ENCODE results near the gene UST. TPM values are rescaled to one million over a fixed set of nuclear protein-coding genes. Genes with fewer than 3 reads are reported as not detected.

Gene UST
- total RNA-seq, 2 donors from 2014 or later, result 3.8 to 7.3 TPM

DNA sequence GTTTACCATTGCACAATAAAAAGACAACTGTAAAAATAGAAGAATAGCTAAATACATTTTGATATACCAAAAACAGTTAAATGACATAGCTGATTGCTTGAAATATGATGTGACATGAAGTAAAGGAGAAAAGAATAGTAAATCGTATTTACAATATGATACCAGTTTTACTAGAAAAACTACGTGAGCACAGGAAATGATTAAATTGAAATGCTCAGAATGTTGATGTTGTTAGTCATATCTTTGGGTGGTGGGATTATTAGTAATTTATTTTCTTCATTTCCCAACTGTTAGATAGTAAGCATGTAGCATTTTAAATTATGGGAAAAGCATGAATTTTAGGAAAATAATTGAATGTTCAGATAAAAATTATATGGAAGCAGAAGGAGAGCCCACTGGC is 302.4 kb downstream of the UST start:
- H3K9me3 ChIP-seq (ENCODE audit: control insufficient read depth, low read length, poor library complexity, severe bottlenecking), result no peaks in the 10 kb centered on the region
- Mint-ChIP-seq H3K27ac (no peak overlapping the region), H3K36me3 (ENCODE audit: low read depth) (no peaks in the 10 kb centered on the region), H3K4me3 (no peak overlapping the region), H3K27me3 (no peaks in the 10 kb centered on the region), H3K4me1 (peaks cover 44% of the 10 kb centered on the region)
- ATAC-seq (no peak), DNase-seq (no peak)

DNA sequence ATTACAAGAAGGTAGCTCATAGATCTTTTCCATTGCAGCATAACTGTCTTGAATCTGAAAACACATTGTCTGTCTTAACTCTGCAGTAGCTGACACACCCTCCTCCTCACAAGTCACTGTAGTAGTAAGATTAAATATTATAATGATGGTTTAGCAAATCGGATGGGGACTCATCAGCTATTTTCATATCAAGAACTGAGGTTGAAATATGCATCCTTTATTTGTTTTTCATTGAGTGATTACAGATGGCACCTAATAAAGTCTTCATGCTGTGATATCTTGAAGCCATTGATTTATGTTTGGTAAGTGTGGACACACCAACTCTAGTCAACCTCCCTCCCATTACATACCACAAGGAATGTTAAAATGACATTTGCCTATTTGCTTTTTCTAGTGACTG is 303.3 kb downstream of the UST start:
- no peak overlapping the region for H3K4me3 Mint-ChIP-seq
- H3K4me1 Mint-ChIP-seq, result peaks cover 39% of the 10 kb centered on the region
- no peak for DNase-seq
- no peak overlapping the region for H3K27ac Mint-ChIP-seq
- H3K9me3 ChIP-seq (ENCODE audit: control insufficient read depth, low read length, poor library complexity, severe bottlenecking), result no peaks in the 10 kb centered on the region
- ATAC-seq, result no peak
- H3K36me3 Mint-ChIP-seq (ENCODE audit: low read depth), result no peaks in the 10 kb centered on the region
- H3K27me3 Mint-ChIP-seq, result no peaks in the 10 kb centered on the region

DNA sequence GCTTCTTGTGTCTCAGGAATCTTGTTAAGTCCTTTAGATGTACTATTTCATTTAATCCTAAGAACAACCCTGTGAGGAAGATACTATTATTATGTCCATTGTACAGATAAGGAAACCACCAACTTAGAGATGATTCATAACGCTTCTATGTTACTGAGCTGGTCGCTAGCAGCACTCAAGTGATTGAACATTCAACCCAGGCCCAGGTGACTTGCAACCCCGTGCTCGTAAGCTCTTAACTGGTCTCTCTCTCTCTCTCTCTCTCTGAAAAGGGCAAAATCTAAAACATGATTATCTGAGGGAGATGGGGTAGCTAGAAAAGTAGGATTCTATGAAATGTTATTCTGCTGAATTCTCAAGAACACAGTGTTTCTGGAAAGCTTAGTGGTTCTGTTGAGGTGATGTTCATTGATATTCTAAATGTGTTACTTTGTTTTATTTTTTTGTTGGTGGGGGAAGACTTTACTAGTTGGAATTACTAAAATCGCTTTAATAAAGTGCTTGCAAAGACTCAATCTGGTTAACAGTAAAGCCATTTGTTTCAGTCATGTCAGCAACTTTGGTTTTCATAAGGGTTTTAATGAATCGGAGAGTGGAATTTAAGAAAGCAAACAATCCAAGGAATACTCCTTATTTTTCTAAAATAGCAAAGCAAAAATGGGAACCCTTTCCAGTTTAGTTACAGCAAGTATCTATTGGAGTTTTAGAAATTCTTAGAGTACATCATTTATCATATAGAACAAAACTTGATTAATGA is 305.7 kb downstream of the UST start:
- DNase-seq (no peak), ATAC-seq (peak; percentile 44)
- Mint-ChIP-seq H3K36me3 (ENCODE audit: low read depth) (peaks cover 3% of the 10 kb centered on the region), H3K27ac (peak overlapping the region; percentile 1), H3K4me3 (no peak overlapping the region), H3K27me3 (no peaks in the 10 kb centered on the region), H3K4me1 (peaks cover 19% of the 10 kb centered on the region)
- H3K9me3 ChIP-seq (ENCODE audit: control insufficient read depth, low read length, poor library complexity, severe bottlenecking), result no peaks in the 10 kb centered on the region

DNA sequence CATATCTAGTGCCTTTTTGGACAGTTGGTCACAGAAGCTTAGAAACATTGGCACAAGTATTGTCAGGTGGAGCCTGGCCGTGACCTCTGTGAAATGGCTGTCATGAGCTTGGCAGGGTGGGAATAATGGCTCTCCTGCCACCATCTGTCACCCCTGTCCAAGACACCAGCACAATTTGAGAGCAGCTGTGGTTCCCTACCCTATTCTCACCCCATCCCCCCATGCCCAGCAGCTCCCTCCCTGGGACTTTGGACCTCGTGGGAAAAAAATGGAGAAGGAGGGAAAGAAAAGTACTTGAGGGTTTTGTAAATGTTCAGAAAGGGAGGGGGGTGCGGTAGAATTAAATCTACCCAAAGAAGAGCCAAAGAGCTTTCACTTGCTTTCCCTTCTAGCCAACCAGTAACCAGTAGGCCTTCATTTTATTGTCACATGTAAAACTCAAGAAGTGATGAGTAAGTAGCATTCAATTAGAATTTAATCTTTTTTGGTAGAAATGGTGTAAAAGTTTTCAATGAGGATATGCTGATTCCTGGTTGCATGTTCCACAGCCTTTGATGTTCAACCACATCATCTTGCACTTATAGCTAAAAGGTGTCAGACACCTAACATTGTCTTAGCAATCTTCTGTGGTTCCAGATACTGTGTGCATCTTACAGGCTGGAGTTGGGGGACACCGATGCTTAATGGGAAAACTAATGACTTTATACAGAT is 307.2 kb downstream of the UST start:
- no peak for DNase-seq
- H3K4me1 Mint-ChIP-seq, result peaks cover 16% of the 10 kb centered on the region
- peak overlapping the region; percentile 32 for H3K27ac Mint-ChIP-seq
- ATAC-seq, result peak; percentile 35
- H3K9me3 ChIP-seq (ENCODE audit: control insufficient read depth, low read length, poor library complexity, severe bottlenecking), result no peaks in the 10 kb centered on the region
- H3K4me3 Mint-ChIP-seq, result no peak overlapping the region
- no peaks in the 10 kb centered on the region for H3K27me3 Mint-ChIP-seq
- peaks cover 3% of the 10 kb centered on the region for H3K36me3 Mint-ChIP-seq (ENCODE audit: low read depth)

DNA sequence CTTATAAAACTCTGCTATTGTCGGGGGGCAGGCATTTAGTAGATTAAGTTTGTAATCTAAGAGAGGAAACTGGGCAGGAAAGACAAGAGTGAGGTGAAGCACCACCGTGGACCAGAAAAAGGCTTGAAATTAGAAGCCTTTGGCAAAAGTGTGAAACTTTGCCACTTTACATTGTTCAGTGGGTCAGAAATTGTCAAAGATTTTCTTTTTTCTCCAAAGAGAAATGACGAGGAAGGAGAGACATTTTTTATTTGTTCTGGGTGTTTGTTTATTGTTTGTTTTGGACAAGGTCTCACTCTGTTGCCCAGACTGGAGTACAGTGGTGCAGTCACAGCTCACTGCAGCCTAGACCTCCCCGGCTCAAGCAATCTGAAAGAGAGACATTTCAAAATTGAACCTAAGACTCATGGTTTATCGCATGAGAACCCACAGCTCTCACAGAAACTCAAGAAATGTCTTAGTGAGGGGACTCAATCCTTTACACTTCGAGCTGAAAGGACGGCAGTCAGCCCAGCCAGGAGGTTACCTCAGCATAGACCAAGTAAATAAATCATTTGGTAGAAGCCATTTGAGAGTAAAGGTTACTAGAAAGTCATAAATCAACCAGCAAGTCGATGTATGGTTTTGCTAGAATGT is 307.8 kb downstream of the UST start:
- H3K27ac Mint-ChIP-seq, result peak overlapping the region; percentile 32
- no peak for ATAC-seq

DNA sequence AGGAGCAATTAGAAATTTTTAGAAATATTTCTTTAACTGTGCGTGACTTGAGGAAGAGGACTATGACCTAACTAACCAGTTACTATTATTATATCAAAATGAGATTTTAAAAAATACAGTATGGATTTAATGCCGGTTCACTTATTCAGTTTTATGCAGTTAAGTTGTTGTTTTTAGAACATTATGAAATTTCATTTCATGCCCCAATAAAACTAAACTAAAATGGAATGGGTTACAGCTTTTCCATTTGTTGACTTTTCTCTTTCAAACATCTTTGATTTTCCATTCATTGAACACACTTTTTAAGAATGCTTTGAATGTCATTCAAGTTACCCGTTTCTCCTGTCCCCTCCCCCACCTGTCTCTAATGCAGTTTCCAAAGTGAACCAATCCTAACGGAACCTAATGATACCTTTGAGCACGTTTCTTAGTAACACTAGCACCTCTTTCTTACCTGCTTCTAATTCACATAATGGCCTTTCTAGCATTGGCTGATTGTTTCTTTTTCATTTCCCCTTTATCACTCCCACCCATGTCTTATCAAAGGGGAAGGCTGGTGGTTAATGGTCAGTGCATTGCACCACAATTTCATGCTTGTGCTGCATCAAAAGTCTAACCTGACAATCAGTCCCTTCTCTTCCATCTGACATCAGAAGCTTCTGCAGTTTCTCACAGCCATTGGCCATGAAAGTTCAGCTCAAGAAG is 308.5 kb downstream of the UST start:
- Mint-ChIP-seq H3K36me3 (ENCODE audit: low read depth) (peaks cover 3% of the 10 kb centered on the region), H3K27ac (peak overlapping the region; percentile 32), H3K27me3 (no peaks in the 10 kb centered on the region), H3K4me1 (peaks cover 23% of the 10 kb centered on the region), H3K4me3 (no peak overlapping the region)
- DNase-seq (no peak), ATAC-seq (no peak)
- H3K9me3 ChIP-seq (ENCODE audit: control insufficient read depth, low read length, poor library complexity, severe bottlenecking), result no peaks in the 10 kb centered on the region

More for the DNA sequence above, 307.8 kb downstream of the UST start:
- H3K9me3 ChIP-seq (ENCODE audit: control insufficient read depth, low read length, poor library complexity, severe bottlenecking), result no peaks in the 10 kb centered on the region
- no peaks in the 10 kb centered on the region for H3K27me3 Mint-ChIP-seq
- no peak overlapping the region for H3K4me3 Mint-ChIP-seq
- peaks cover 3% of the 10 kb centered on the region for H3K36me3 Mint-ChIP-seq (ENCODE audit: low read depth)
- no peak for DNase-seq
- H3K4me1 Mint-ChIP-seq, result peaks cover 17% of the 10 kb centered on the region

DNA sequence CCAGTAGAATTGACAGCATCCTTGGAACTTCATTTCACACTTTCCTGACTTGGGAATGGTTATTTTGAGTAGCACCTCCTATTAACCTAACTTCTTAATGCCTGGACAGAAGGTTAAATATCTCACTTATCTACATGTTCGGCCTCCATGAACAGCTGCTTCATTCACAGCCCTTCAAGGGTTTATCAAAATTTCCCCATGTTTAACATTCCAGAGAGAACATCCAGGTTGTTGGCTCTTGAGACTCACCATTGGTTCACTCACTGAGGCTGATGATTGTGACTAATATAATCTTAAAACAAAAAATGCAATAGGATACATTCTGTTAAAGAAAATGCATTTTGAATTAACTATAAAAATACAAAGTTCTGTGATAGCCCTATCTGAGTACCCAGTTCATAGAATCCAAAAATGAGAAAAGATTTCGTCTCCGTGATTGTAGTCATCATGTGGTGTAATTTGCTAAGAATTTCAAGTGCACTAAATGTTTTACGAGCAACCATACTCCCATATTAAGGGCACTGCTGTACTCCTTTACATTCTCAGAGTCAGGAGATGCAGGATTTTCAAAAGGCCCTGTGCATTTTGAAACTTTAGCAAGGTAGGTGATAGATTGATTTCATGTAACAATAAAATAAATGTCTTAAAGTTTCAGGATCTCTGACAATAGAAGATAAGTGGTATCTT is 310.1 kb downstream of the UST start:
- H3K27me3 Mint-ChIP-seq, result no peaks in the 10 kb centered on the region
- ATAC-seq, result no peak
- no peak for DNase-seq
- H3K4me3 Mint-ChIP-seq, result no peak overlapping the region
- H3K27ac Mint-ChIP-seq, result no peak overlapping the region
- no peaks in the 10 kb centered on the region for H3K9me3 ChIP-seq (ENCODE audit: control insufficient read depth, low read length, poor library complexity, severe bottlenecking)
- H3K36me3 Mint-ChIP-seq (ENCODE audit: low read depth), result peaks cover 3% of the 10 kb centered on the region
- peaks cover 34% of the 10 kb centered on the region for H3K4me1 Mint-ChIP-seq

DNA sequence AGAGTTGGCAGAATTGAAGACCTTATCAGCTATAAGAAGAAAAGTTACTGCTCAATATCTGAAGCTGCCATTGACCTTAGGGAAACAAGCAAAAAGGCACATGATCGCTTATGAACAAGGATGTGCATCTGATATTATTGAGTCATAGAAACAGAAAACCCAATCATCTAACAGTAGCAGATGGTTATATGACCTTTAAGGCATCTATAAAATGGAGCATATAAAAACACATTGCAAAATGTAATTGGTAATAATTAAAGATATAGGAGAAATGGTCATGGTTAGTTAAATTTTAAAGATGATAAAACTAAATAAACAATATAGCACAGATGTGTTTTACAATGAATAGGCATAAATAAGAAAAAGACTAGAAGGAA is 310.6 kb downstream of the UST start:
- H3K4me1 Mint-ChIP-seq, result peaks cover 35% of the 10 kb centered on the region
- peak overlapping the region; percentile 88 for H3K27ac Mint-ChIP-seq
- no peaks in the 10 kb centered on the region for H3K9me3 ChIP-seq (ENCODE audit: control insufficient read depth, low read length, poor library complexity, severe bottlenecking)
- ATAC-seq, result no peak
- DNase-seq, result no peak
- no peaks in the 10 kb centered on the region for H3K27me3 Mint-ChIP-seq
- H3K4me3 Mint-ChIP-seq, result no peak overlapping the region
- peaks cover 3% of the 10 kb centered on the region for H3K36me3 Mint-ChIP-seq (ENCODE audit: low read depth)

DNA sequence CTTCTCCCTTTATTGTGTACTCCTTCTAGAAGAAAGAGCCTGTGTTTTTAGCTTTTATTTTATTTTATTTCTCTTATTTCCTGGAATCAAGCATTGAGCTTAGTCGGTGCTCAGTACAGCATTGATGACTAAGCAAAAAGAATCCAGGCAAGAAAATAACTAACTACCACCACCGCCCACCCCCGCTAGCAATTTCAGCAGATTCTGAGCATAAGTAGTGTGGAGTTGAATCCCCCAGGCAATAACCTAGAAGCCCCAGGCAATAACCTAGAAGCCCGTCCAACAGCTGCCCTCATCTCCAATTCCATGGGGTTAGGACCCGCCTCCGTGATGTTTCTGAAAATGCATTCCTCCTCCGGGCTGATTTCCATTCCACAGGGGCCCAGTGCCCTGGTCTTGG is 312.7 kb downstream of the UST start:
- H3K4me1 Mint-ChIP-seq, result peaks cover 29% of the 10 kb centered on the region
- H3K4me3 Mint-ChIP-seq, result peak overlapping the region; percentile 75
- H3K27me3 Mint-ChIP-seq, result no peaks in the 10 kb centered on the region
- H3K9me3 ChIP-seq (ENCODE audit: control insufficient read depth, low read length, poor library complexity, severe bottlenecking), result no peaks in the 10 kb centered on the region
- ATAC-seq, result no peak
- peaks cover 3% of the 10 kb centered on the region for H3K36me3 Mint-ChIP-seq (ENCODE audit: low read depth)
- no peak for DNase-seq
- peak overlapping the region; percentile 93 for H3K27ac Mint-ChIP-seq

DNA sequence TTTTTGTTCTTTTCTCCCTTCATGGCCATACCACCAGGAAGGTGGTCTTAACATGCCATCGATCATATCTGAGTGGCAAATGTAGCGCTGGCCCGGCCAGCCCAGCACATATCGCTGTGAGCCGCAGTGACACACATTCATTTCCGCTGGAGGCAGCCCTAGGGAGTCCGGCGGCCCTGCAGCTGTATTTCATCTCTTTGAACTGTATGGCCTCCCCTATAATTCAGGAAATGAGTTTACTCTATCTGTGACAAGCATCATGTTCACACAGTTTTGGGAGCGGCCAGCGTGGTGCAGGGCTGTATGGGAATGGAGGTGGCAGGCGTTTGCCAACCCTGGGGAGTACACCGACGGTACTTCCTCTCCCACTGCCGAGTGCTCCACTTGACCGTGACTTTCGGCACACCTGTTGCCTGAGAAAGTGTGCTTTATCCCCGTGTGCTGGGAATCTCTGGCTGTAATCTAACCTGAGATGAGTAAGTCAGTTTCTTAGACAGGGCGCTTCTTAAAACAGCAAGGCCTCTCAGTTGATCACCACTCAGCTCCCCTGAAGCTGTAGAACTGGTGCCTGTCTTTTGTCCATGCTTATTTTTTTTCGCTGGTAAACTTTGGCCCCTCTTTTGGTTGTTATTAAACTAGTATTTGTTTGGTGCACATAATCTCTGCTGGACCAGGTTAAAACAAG is 313.6 kb downstream of the UST start:
- DNase-seq, result peak; percentile 27 to 53 (median 34)
- H3K27ac Mint-ChIP-seq, result peak overlapping the region; percentile 93
- H3K27me3 Mint-ChIP-seq, result no peaks in the 10 kb centered on the region
- no peaks in the 10 kb centered on the region for H3K9me3 ChIP-seq (ENCODE audit: control insufficient read depth, low read length, poor library complexity, severe bottlenecking)
- H3K4me3 Mint-ChIP-seq, result peak overlapping the region; percentile 81
- peaks cover 3% of the 10 kb centered on the region for H3K36me3 Mint-ChIP-seq (ENCODE audit: low read depth)
- peak; percentile 91 for ATAC-seq
- peaks cover 28% of the 10 kb centered on the region for H3K4me1 Mint-ChIP-seq

DNA sequence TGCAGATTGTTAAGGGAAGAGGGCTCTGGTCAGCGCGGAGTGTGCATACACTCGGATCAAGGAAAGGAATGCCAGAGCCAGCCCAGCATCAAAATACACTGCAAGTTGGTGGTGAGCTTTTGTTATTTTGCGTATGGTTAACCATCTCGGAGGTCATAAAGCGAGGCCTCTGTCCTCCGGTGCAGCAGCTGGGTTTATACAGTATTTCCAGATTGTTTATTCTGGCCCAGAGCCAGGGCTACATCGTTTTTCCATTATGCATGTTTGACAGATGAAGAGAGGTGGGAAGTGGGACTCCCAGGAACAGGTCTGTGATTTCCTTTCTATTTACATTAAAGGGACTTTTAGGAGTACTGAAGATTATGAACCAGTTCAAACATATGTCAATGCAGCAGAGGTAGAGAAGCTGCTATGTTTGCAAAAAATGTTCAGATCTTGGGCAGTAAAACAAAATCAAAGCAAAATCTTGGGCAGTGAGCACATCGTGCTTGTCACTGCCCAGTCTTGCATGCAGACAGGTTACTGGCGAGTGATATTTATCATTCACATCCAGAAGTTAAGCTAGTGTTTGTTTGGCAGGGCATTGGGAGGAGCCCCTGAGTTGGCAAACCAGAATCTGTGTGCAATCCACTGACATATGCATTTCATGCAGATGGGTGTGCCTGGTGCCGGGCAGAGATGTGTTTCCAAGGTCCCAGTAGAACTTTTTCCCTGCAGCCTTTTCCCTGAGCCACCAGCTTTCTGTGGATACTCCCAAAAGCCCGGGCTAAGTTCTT is 314.3 kb downstream of the UST start:
- H3K27me3 Mint-ChIP-seq, result no peaks in the 10 kb centered on the region

DNA sequence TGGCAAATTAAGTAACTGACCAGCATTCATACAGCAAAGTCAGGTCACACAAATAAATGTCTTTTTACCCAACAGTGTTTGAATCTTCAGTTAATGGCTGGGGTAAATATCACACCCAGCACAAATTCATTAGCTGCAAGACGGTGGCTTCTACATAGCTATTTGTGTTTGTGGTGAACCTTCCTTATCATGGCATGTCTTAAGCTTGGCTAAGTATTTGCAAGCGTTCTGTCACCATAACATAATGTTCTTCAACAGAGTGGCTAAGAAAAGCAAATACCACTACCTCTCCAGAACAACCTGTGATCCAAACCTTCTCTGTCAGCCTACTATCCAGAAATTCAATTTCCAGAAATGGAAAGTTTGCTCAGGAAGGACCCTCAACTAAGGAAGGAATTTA is 315.1 kb downstream of the UST start:
- H3K27me3 Mint-ChIP-seq, result no peaks in the 10 kb centered on the region
- peaks cover 37% of the 10 kb centered on the region for H3K4me1 Mint-ChIP-seq
- peak overlapping the region; percentile 93 for H3K27ac Mint-ChIP-seq
- H3K9me3 ChIP-seq (ENCODE audit: control insufficient read depth, low read length, poor library complexity, severe bottlenecking), result no peaks in the 10 kb centered on the region
- no peak for ATAC-seq
- no peak for DNase-seq
- H3K4me3 Mint-ChIP-seq, result no peak overlapping the region
- H3K36me3 Mint-ChIP-seq (ENCODE audit: low read depth), result no peaks in the 10 kb centered on the region

More for the DNA sequence above, 314.3 kb downstream of the UST start:
- ATAC-seq (no peak), DNase-seq (no peak)
- Mint-ChIP-seq H3K27ac (peak overlapping the region; percentile 93), H3K4me3 (peak overlapping the region; percentile 81), H3K36me3 (ENCODE audit: low read depth) (no peaks in the 10 kb centered on the region), H3K4me1 (peaks cover 33% of the 10 kb centered on the region)
- H3K9me3 ChIP-seq (ENCODE audit: control insufficient read depth, low read length, poor library complexity, severe bottlenecking), result no peaks in the 10 kb centered on the region

Measured in T-helper 17 cell (primary cell).